ENCODE data around the gene RTKN2.
A peak's percentile ranks its signal among the peaks of the same experiment; 100 is the strongest.
"Not testable (repeated sequence)": the region's sequence is repeated elsewhere in the genome, so short reads cannot be mapped to it uniquely, and the experiment has no call there.

Gene RTKN2

DNA sequence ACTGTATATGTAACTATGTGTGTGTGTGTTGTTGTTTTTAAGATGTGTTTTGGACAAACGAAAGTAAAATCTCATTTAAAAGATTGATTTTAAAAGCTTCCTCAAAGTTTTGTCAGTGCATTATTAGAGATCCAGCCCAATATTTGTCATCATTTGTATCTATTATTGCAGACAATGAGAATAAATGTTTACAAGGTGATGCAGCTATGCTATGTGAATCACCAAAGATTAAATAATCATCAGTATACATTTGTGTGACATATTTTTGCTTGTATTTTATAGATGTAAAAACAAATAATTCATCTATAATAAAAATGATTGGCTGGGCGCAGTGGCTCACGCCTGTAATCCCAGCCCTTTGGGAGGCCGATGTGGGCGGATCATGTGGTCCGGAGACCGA is 35.3 kb upstream of the RTKN2 start:
- TF ChIP-seq, protein P1, sequence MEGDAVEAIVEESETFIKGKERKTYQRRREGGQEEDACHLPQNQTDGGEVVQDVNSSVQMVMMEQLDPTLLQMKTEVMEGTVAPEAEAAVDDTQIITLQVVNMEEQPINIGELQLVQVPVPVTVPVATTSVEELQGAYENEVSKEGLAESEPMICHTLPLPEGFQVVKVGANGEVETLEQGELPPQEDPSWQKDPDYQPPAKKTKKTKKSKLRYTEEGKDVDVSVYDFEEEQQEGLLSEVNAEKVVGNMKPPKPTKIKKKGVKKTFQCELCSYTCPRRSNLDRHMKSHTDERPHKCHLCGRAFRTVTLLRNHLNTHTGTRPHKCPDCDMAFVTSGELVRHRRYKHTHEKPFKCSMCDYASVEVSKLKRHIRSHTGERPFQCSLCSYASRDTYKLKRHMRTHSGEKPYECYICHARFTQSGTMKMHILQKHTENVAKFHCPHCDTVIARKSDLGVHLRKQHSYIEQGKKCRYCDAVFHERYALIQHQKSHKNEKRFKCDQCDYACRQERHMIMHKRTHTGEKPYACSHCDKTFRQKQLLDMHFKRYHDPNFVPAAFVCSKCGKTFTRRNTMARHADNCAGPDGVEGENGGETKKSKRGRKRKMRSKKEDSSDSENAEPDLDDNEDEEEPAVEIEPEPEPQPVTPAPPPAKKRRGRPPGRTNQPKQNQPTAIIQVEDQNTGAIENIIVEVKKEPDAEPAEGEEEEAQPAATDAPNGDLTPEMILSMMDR (conservative IDR thresholded peaks at IDR 0.05; ENCODE audit: low read length): no peak
- DNase-seq (ENCODE audit: low read depth): no peak
- H3K4me3 ChIP-seq (ENCODE audit: low read length): no peak overlapping the region

DNA sequence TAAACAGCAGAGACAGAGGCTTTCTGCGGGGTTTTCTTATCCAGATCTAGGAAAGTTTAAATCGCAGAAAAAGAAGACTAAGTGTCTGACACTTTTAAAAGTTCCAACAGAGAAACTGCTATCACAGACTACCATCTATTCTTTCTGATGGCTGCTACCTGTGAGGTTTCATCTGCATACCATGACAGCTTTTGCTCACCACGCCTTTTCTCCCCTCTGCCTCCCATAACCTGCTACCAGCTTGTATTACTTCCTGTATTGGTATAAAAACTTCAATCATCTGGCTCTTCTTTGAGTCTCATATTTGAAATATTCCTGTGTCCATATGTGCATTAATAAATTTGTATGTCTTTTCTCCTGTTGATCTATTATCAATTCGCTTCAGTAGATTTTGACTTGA is 34.1 kb upstream of the RTKN2 start:
- no peak overlapping the region for H3K4me3 ChIP-seq (ENCODE audit: low read length)
- TF ChIP-seq, protein P1 (conservative IDR thresholded peaks at IDR 0.05; ENCODE audit: low read length): no peak
- DNase-seq (ENCODE audit: low read depth): no peak

GRCh38 chr10:62297857-62298256 is 29.2 kb upstream of the RTKN2 start:
- TF ChIP-seq, protein P1 (conservative IDR thresholded peaks at IDR 0.05; ENCODE audit: low read length): no peak

GRCh38 chr10:62284221-62284620 is 15.6 kb upstream of the RTKN2 start:
- TF ChIP-seq, protein P1 (conservative IDR thresholded peaks at IDR 0.05; ENCODE audit: low read length): no peak
- H3K4me3 ChIP-seq (ENCODE audit: low read length): no peak overlapping the region
- DNase-seq (ENCODE audit: low read depth): no peak

More at GRCh38 chr10:62297857-62298256, 29.2 kb upstream of the RTKN2 start:
- DNase-seq (ENCODE audit: low read depth): no peak
- H3K4me3 ChIP-seq (ENCODE audit: low read length): no peak overlapping the region

GRCh38 chr10:62281348-62281747 is 12.7 kb upstream of the RTKN2 start:
- DNase-seq (ENCODE audit: low read depth); H3K4me3 ChIP-seq (ENCODE audit: low read length): not testable (repeated sequence)

GRCh38 chr10:62280392-62280791 is 11.7 kb upstream of the RTKN2 start:
- not testable (repeated sequence) for DNase-seq (ENCODE audit: low read depth); H3K4me3 ChIP-seq (ENCODE audit: low read length)

DNA sequence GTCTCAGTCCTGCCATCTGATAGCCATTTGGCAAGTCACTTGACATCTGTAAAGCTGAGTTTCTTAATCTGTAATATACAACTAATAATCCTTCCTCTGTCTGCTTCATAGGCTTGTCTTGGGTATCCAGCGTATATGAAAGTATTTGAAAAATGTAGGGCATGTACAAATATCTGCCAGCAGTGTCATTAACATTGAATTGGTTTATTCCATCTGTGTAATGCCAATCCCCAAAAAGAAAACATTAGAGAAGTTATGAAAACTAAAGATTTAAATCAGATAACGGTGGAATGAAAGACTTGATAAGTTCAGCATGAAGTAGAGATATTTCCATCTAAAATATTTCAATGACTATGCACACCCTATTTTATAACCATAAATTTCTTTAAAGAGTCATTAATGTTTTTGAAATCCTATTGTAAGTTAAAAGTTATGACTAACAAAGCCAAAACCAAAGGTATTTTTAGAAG is 9.8 kb upstream of the RTKN2 start:
- TF ChIP-seq, protein P1 (conservative IDR thresholded peaks at IDR 0.05; ENCODE audit: low read length): no peak

GRCh38 chr10:62277971-62278370 is 9.3 kb upstream of the RTKN2 start:
- TF ChIP-seq, protein P1 (conservative IDR thresholded peaks at IDR 0.05; ENCODE audit: low read length): no peak
- H3K4me3 ChIP-seq (ENCODE audit: low read length): no peak overlapping the region
- peak; percentile 8 for DNase-seq (ENCODE audit: low read depth)

More for the DNA sequence above, 9.8 kb upstream of the RTKN2 start:
- H3K4me3 ChIP-seq (ENCODE audit: low read length): no peak overlapping the region
- peak; percentile 92 for DNase-seq (ENCODE audit: low read depth)
